Transverse colon (tissue), 4 donors: ENCODE results near the gene SUCLG2. TPM values are rescaled to one million over a fixed set of nuclear protein-coding genes. Genes with fewer than 3 reads are reported as not detected.

Source experiments
- DNase-seq: peaks from one replicate; pipeline ENCODE4 v3.0.0-alpha.2; 2019
- H3K27ac ChIP-seq, 4 donors: fragments of 200-600 bp; sonication (generic); 2 replicates each; pipeline ENCODE4 v1.5.1; 2016 to 2018; ENCODE audit warnings: inconsistent platforms in 4 of 4
- H3K27me3 ChIP-seq: fragments of 200-600 bp; sonication (generic); 2 replicates; pipeline ENCODE4 v1.5.1; 2017; ENCODE audit warnings: inconsistent platforms
- H3K36me3 ChIP-seq, 4 donors: fragments of 200-600 bp; sonication (generic); 2 replicates each; pipeline ENCODE4 v1.5.1; 2017 to 2019; ENCODE audit warnings: inconsistent platforms in 4 of 4
- H3K4me1 ChIP-seq, 4 donors: fragments of 200-600 bp; sonication (generic); 2 replicates each; pipeline ENCODE4 v1.5.1; 2017 to 2020; ENCODE audit warnings: inconsistent platforms in 4 of 4
- H3K4me3 ChIP-seq, 4 donors: fragments of 200-600 bp; sonication (generic); 1 replicate in 1 of 4; 2 replicates in 3 of 4; pipeline versions ENCODE4 v1.5.1 to v1.6.1; 2017 to 2019; ENCODE audit warnings: inconsistent platforms in 4 of 4
- H3K9me3 ChIP-seq, 2 donors: fragments of 200-600 bp; sonication (generic); 2 replicates each; pipeline ENCODE4 v1.5.1; 2017 to 2019; ENCODE audit warnings: inconsistent platforms in 2 of 2
- CTCF ChIP-seq, 5 experiments: fragments of 200-600 bp in 3 of 5; fragments of 450-650 bp in 2 of 5; sonication (generic) in 3 of 5; IDR thresholded peaks; 1 replicate in 2 of 5; 2 replicates in 3 of 5; pipeline ENCODE4 v1.5.1; 2016 to 2017; ENCODE audit warnings: antibody characterized with exemption in 5 of 5, inconsistent platforms in 3 of 5, mild to moderate bottlenecking in 2 of 5, moderate library complexity in 1 of 5
- EP300 ChIP-seq: sonication (generic); formaldehyde crosslinking; IDR thresholded peaks from one replicate; pipeline ENCODE4 v1.6.1; 2017; ENCODE audit warnings: antibody characterized with exemption, low read depth
- POLR2A ChIP-seq: fragments of 450-650 bp; IDR thresholded peaks from one replicate; pipeline ENCODE4 v1.6.1; 2016; ENCODE audit warnings: antibody characterized with exemption, mild to moderate bottlenecking, moderate library complexity
- POLR2AphosphoS5 ChIP-seq, 3 donors: sonication (generic); formaldehyde crosslinking; IDR thresholded peaks; one replicate each; pipeline ENCODE4 v1.6.1; 2016; ENCODE audit warnings: antibody characterized with exemption in 3 of 3
- WGBS, 2 donors: methylation state at CpG; one replicate each; pipeline ENCODE4 v1.1.5; 2018; ENCODE audit warnings: low coverage in 1 of 2; 5-methylcytosine and 5-hydroxymethylcytosine counted together
- in situ Hi-C, 4 donors: fragments of 200-750 bp; cut with MboI; loops; one replicate each; pipeline versions ENCODE4 v1.15.0 to v1.15.1; 2017; ENCODE audit warnings: low sequenced_read_pairs in 3 of 4, low pct_ligation_motif_present in 1 of 4, low pct_unique_long_range_greater_than_20kb in 1 of 4
- intact Hi-C: fragments of 100-400 bp; cut with DNase I; formaldehyde crosslinking; loops from one replicate; pipeline ENCODE4 v1.15.1; 2023; ENCODE audit warnings: low total_unique reads
- total RNA-seq, 4 donors: library from RNA; depleted of rRNA; stranded (reverse); fragments of >200 nt; gene quantifications; one replicate each; pipeline ENCODE4 v1.1.0, GENCODE V29; 2016

Gene SUCLG2
- total RNA-seq, 4 donors from 2014 or later: 59.5 to 269 (median 160) TPM

- H3K9me3 ChIP-seq: no peaks in the 10 kb centered on the region
- TF ChIP-seq EP300: no peak
- no peak for TF ChIP-seq POLR2AphosphoS5 (IDR thresholded peaks at IDR 0.05)
- TF ChIP-seq POLR2A: no peak
- TF ChIP-seq CTCF (IDR thresholded peaks at IDR 0.05): no peak
- no peaks in the 10 kb centered on the region for H3K4me1 ChIP-seq
- no peaks in the 10 kb centered on the region for H3K36me3 ChIP-seq
- no peaks in the 10 kb centered on the region for H3K27me3 ChIP-seq
- no peak overlapping the region for H3K27ac ChIP-seq
- H3K4me3 ChIP-seq: no peak overlapping the region
- intact Hi-C loops (no loop called here), in situ Hi-C loops (no loop called here)
- 86 to 94% methylated on average over 1 of the region's 1 CpG for WGBS, 2 donors
- no peak for DNase-seq
Observed at GRCh38 chr3:67691926-67692325, 37.5 kb upstream of the SUCLG2 start.

GRCh38 chr3:67691207-67691606, 36.8 kb upstream of the SUCLG2 start:
- Histone ChIP-seq H3K4me3 (no peak overlapping the region), H3K9me3 (no peaks in the 10 kb centered on the region), H3K36me3 (no peaks in the 10 kb centered on the region), H3K4me1 (no peaks in the 10 kb centered on the region), H3K27me3 (no peaks in the 10 kb centered on the region), H3K27ac (no peak overlapping the region)
- TF ChIP-seq CTCF (IDR thresholded peaks at IDR 0.05) (no peak), EP300 (no peak), POLR2AphosphoS5 (IDR thresholded peaks at IDR 0.05) (no peak), POLR2A (no peak)
- no peak for DNase-seq
- intact Hi-C loops (no loop called here), in situ Hi-C loops (no loop called here)
- 91 to 93% methylated on average over 1 of the region's 1 CpG for WGBS, 2 donors

- no peak for DNase-seq
- peaks cover 0 to 9% (median 0%) of the 10 kb centered on the region in 4 donors for H3K4me1 ChIP-seq
- 60 to 87% methylated on average over 1 of the region's 1 CpG for WGBS, 2 donors
- no peaks in the 10 kb centered on the region for H3K36me3 ChIP-seq
- H3K9me3 ChIP-seq: no peaks in the 10 kb centered on the region
- in situ Hi-C loops (no loop called here), intact Hi-C loops (loop anchor here (5.0 kb wide), 1 partner anchor 407 kb away; no protein-coding TSS in a partner anchor)
- H3K27ac ChIP-seq: no peak overlapping the region
- no peaks in the 10 kb centered on the region for H3K27me3 ChIP-seq
- H3K4me3 ChIP-seq: no peak overlapping the region
- TF ChIP-seq EP300 (no peak), CTCF (IDR thresholded peaks at IDR 0.05) (no peak), POLR2A (no peak), POLR2AphosphoS5 (IDR thresholded peaks at IDR 0.05) (no peak)
Observed at GRCh38 chr3:67689806-67690205, 35.4 kb upstream of the SUCLG2 start.

- Histone ChIP-seq H3K4me1 (peaks cover 0 to 9% (median 0%) of the 10 kb centered on the region in 4 donors), H3K4me3 (no peak overlapping the region), H3K27ac (no peak overlapping the region), H3K27me3 (no peaks in the 10 kb centered on the region), H3K9me3 (no peaks in the 10 kb centered on the region), H3K36me3 (no peaks in the 10 kb centered on the region)
- intact Hi-C loops (loop anchor here (5.0 kb wide), 1 partner anchor 409 kb away; no protein-coding TSS in a partner anchor), in situ Hi-C loops (no loop called here)
- TF ChIP-seq POLR2A: no peak
- no peak for TF ChIP-seq CTCF (IDR thresholded peaks at IDR 0.05)
- TF ChIP-seq EP300: no peak
- no peak for TF ChIP-seq POLR2AphosphoS5 (IDR thresholded peaks at IDR 0.05)
- 88% methylated on average over 2 of the region's 2 CpGs; no CpG with 5 or more reads in 1 of the 2 donors for WGBS, 2 donors
- no peak for DNase-seq
Observed at GRCh38 chr3:67688231-67688630, 33.8 kb upstream of the SUCLG2 start.
